ENCODE results near the gene CNTNAP2.

- TF ChIP-seq POLR2A (IDR thresholded peaks at IDR 0.05) (no peak), CTCF (IDR thresholded peaks at IDR 0.05) (no peak), POLR2AphosphoS5 (IDR thresholded peaks at IDR 0.05; ENCODE audit: insufficient read depth in 1 of 2, low read depth in 1 of 2) (no peak)
Observed at GRCh38 chr7:148347981-148348380, 2231.4 kb downstream of the CNTNAP2 start.
